CD8-positive, alpha-beta memory T cell (primary cell): ENCODE data around the gene TRNT1. TPM values are rescaled to one million over a fixed set of nuclear protein-coding genes. Genes with fewer than 3 reads are reported as not detected.

Experiments
- CTCF ChIA-PET: fragments of 350-600 bp; sonication (Branson Sonifier 250); formaldehyde crosslinking; loops from one replicate; lab custom pipeline; 2021; ENCODE audit warnings: antibody characterized with exemption; lab: Charles Lee
- POLR2A ChIA-PET: fragments of 350-600 bp; sonication (Branson Sonifier 250); formaldehyde crosslinking; loops from one replicate; lab custom pipeline; 2021; ENCODE audit warnings: antibody characterized with exemption; lab: Charles Lee
- DNase-seq, 5 donors: peaks; one replicate each; pipeline versions ENCODE4 v3.0.0 to v3.0.0-alpha.2; 2020 to 2022; ENCODE audit warnings: mixed read lengths in 1 of 5
- H3K27ac ChIP-seq: one replicate; pipeline ENCODE4 v1.7.0; 2013; ENCODE audit warnings: low read depth, mild to moderate bottlenecking, low read length, moderate library complexity
- H3K27me3 ChIP-seq: 2 replicates; pipeline ENCODE4 v1.7.0; 2013; ENCODE audit warnings: low read length, mild to moderate bottlenecking; ENCODE audit not compliant: insufficient read depth, poor library complexity, severe bottlenecking
- H3K36me3 ChIP-seq: 2 replicates; pipeline ENCODE4 v1.7.0; 2013; ENCODE audit warnings: mild to moderate bottlenecking, low read length, moderate library complexity; ENCODE audit not compliant: insufficient read depth
- H3K4me1 ChIP-seq: 2 replicates; pipeline ENCODE4 v1.7.0; 2013; ENCODE audit warnings: mild to moderate bottlenecking, low read length, moderate library complexity; ENCODE audit not compliant: insufficient read depth
- H3K4me3 ChIP-seq: 2 replicates; pipeline ENCODE4 v1.7.0; 2013; ENCODE audit warnings: mild to moderate bottlenecking, low read length
- H3K9me3 ChIP-seq: 2 replicates; pipeline ENCODE4 v1.7.0; 2013; ENCODE audit warnings: mild to moderate bottlenecking, low read length
- H3K27ac Mint-ChIP-seq, 8 donors: one replicate each; pipeline ENCODE4 v1.8.0; 2020 to 2021; ENCODE audit warnings: mixed read lengths in 8 of 8, mild to moderate bottlenecking in 6 of 8, inconsistent platforms in 3 of 8, moderate library complexity in 3 of 8
- H3K27me3 Mint-ChIP-seq, 2 donors: one replicate each; pipeline ENCODE4 v1.8.0; 2020 to 2021; ENCODE audit warnings: mixed read lengths in 2 of 2, mild to moderate bottlenecking in 1 of 2, moderate library complexity in 1 of 2
- H3K36me3 Mint-ChIP-seq, 3 donors: one replicate each; pipeline ENCODE4 v1.8.0; 2020 to 2021; ENCODE audit warnings: mixed read lengths in 3 of 3, inconsistent platforms in 1 of 3, mild to moderate bottlenecking in 1 of 3
- H3K4me1 Mint-ChIP-seq, 3 donors: one replicate each; pipeline ENCODE4 v1.8.0; 2020 to 2021; ENCODE audit warnings: mixed read lengths in 3 of 3, inconsistent platforms in 1 of 3, mild to moderate bottlenecking in 1 of 3
- H3K4me3 Mint-ChIP-seq, 7 donors: one replicate each; pipeline ENCODE4 v1.8.0; 2020 to 2021; ENCODE audit warnings: mixed read lengths in 7 of 7, mild to moderate bottlenecking in 6 of 7, moderate library complexity in 4 of 7, inconsistent platforms in 2 of 7
- H3K9me3 Mint-ChIP-seq, 5 donors: one replicate each; pipeline ENCODE4 v1.8.0; 2020 to 2022; ENCODE audit warnings: mixed read lengths in 5 of 5, mild to moderate bottlenecking in 3 of 5, moderate library complexity in 2 of 5, inconsistent platforms in 1 of 5
- polyA plus RNA-seq: library from polyadenylated mRNA; unstranded; fragments of 300-500 nt; fragmentation: Illumina TruSeq; gene quantifications from one replicate; pipeline ENCODE4 v1.2.3, GENCODE V29; 2021
- total RNA-seq, 2 experiments: library from RNA; stranded (reverse); gene quantifications; one replicate each; pipeline ENCODE4 v1.2.3, GENCODE V29; 2021

The TRNT1 gene
- total and polyA plus RNA-seq, 3 experiments from 2014 or later, result 20.4 to 60.2 (median 58.9) TPM

GRCh38 chr3:3165650-3166049 lies 38.9 kb downstream of the TRNT1 start:
- H3K27ac ChIP-seq, result no peak overlapping the region
- POLR2A ChIA-PET, result no interaction called here
- no peaks in the 10 kb centered on the region for H3K27me3 Mint-ChIP-seq
- CTCF ChIA-PET, result no interaction called here
- no peaks in the 10 kb centered on the region for H3K9me3 ChIP-seq
- peak overlapping the region in 1 of 7 donors; percentile 33 for H3K4me3 Mint-ChIP-seq
- peaks cover 27% of the 10 kb centered on the region for H3K4me1 ChIP-seq
- no peak overlapping the region for H3K4me3 ChIP-seq
- H3K36me3 Mint-ChIP-seq, result peaks cover 12 to 87% (median 30%) of the 10 kb centered on the region in 3 donors
- peaks cover 56 to 79% (median 77%) of the 10 kb centered on the region in 3 donors for H3K4me1 Mint-ChIP-seq
- no peak for DNase-seq
- H3K27ac Mint-ChIP-seq, result peak overlapping the region in 6 of 8 donors; percentile 23 to 86 (median 76)
- peaks cover 53% of the 10 kb centered on the region for H3K36me3 ChIP-seq
- no peaks in the 10 kb centered on the region for H3K27me3 ChIP-seq
- no peaks in the 10 kb centered on the region for H3K9me3 Mint-ChIP-seq

- peaks cover 28 to 83% (median 36%) of the 10 kb centered on the region in 3 donors for H3K36me3 Mint-ChIP-seq
Observed at GRCh38 chr3:3170998-3171397, 44.3 kb downstream of the TRNT1 start.

GRCh38 chr3:3172627-3173026 lies 45.9 kb downstream of the TRNT1 start:
- Histone ChIP-seq H3K4me1 (peaks cover 78% of the 10 kb centered on the region), H3K9me3 (no peaks in the 10 kb centered on the region), H3K27ac (peak overlapping the region; percentile 36), H3K4me3 (peak overlapping the region; percentile 3), H3K36me3 (peaks cover 19% of the 10 kb centered on the region), H3K27me3 (no peaks in the 10 kb centered on the region)
- peak in 1 of 5 donors; percentile 29 for DNase-seq
- H3K9me3 Mint-ChIP-seq, result no peaks in the 10 kb centered on the region
- ChIA-PET POLR2A (no interaction called here), CTCF (interaction anchor here (0.8 to 1.7 kb wide), 5 partner anchors 9 to 27 kb away, joined by 3 to 7 read pairs (median 3); no protein-coding TSS in a partner anchor)
- no peaks in the 10 kb centered on the region for H3K27me3 Mint-ChIP-seq
- peaks cover 18 to 77% (median 31%) of the 10 kb centered on the region in 3 donors for H3K36me3 Mint-ChIP-seq
- H3K27ac Mint-ChIP-seq, result peak overlapping the region; percentile 87 to 98 (median 97)
- H3K4me1 Mint-ChIP-seq, result peaks cover 59 to 85% (median 80%) of the 10 kb centered on the region in 3 donors
- peak overlapping the region; percentile 76 to 89 (median 85) for H3K4me3 Mint-ChIP-seq

More at GRCh38 chr3:3170998-3171397, 44.3 kb downstream of the TRNT1 start:
- Histone ChIP-seq H3K9me3 (no peaks in the 10 kb centered on the region), H3K36me3 (peaks cover 27% of the 10 kb centered on the region), H3K27me3 (no peaks in the 10 kb centered on the region), H3K4me3 (no peak overlapping the region), H3K27ac (no peak overlapping the region), H3K4me1 (peaks cover 61% of the 10 kb centered on the region)
- Mint-ChIP-seq H3K4me1 (peaks cover 57 to 84% (median 79%) of the 10 kb centered on the region in 3 donors), H3K4me3 (peak overlapping the region in 4 of 7 donors; percentile 11 to 73 (median 47)), H3K27me3 (no peaks in the 10 kb centered on the region), H3K27ac (peak overlapping the region; percentile 74 to 98 (median 97)), H3K9me3 (no peaks in the 10 kb centered on the region)
- DNase-seq, result peak in 2 of 5 donors; percentile 18 to 46
- CTCF ChIA-PET, result interaction anchor here (0.6 to 1.5 kb wide), 7 partner anchors 8 to 1233 kb away, joined by 3 to 5 read pairs (median 3); partner anchors contain the start of gene CRBN
- POLR2A ChIA-PET, result no interaction called here

GRCh38 chr3:3177861-3178497 lies 51.2 kb downstream of the TRNT1 start:
- DNase-seq, result no peak
- Histone ChIP-seq H3K36me3 (peaks cover 6% of the 10 kb centered on the region), H3K27ac (peak overlapping the region; percentile 88), H3K27me3 (no peaks in the 10 kb centered on the region), H3K4me3 (peak overlapping the region; percentile 68), H3K4me1 (peaks cover 56% of the 10 kb centered on the region), H3K9me3 (no peaks in the 10 kb centered on the region)
- Mint-ChIP-seq H3K4me3 (peak overlapping the region; percentile 89 to 96 (median 93)), H3K36me3 (peaks cover 12 to 48% (median 19%) of the 10 kb centered on the region in 3 donors), H3K9me3 (no peaks in the 10 kb centered on the region), H3K27ac (peak overlapping the region; percentile 86 to 98 (median 94)), H3K4me1 (peaks cover 58 to 65% (median 63%) of the 10 kb centered on the region in 3 donors), H3K27me3 (no peaks in the 10 kb centered on the region)
- ChIA-PET CTCF (interaction anchor here (0.8 to 1.5 kb wide), 2 partner anchors 14 to 23 kb away, joined by 3 to 10 read pairs; no protein-coding TSS in a partner anchor), POLR2A (no interaction called here)

- POLR2A ChIA-PET, result interaction anchor here (0.7 to 1.1 kb wide), 2 partner anchors 45 to 52 kb away, joined by 3 read pairs; partner anchors contain the start of gene TRNT1
- peaks cover 7 to 41% (median 14%) of the 10 kb centered on the region in 3 donors for H3K36me3 Mint-ChIP-seq
Observed at GRCh38 chr3:3178498-3179328, 52.0 kb downstream of the TRNT1 start.

GRCh38 chr3:3179407-3180094 lies 52.8 kb downstream of the TRNT1 start, which contains the start of gene CRBN:
Gene CRBN (minus strand): TSS chr3:3179691. CDS start chr3:3179687, 4 bp downstream.
- peaks cover 6 to 36% (median 9%) of the 10 kb centered on the region in 3 donors for H3K36me3 Mint-ChIP-seq
- H3K4me1 ChIP-seq, result peaks cover 48% of the 10 kb centered on the region

More at GRCh38 chr3:3178498-3179328, 52.0 kb downstream of the TRNT1 start:
- Histone ChIP-seq H3K4me1 (peaks cover 55% of the 10 kb centered on the region), H3K36me3 (peaks cover 6% of the 10 kb centered on the region), H3K4me3 (peak overlapping the region; percentile 68), H3K27ac (peak overlapping the region; percentile 88), H3K27me3 (no peaks in the 10 kb centered on the region), H3K9me3 (no peaks in the 10 kb centered on the region)
- Mint-ChIP-seq H3K4me1 (peaks cover 51 to 59% (median 56%) of the 10 kb centered on the region in 3 donors), H3K4me3 (peak overlapping the region; percentile 89 to 96 (median 93)), H3K9me3 (no peaks in the 10 kb centered on the region), H3K27ac (peak overlapping the region; percentile 86 to 98 (median 94)), H3K27me3 (peaks cover 0 to 2% of the 10 kb centered on the region in 2 donors)
- DNase-seq, result no peak
- CTCF ChIA-PET, result interaction anchor here (0.6 to 1.7 kb wide), 10 partner anchors 7 to 1960 kb away, joined by 3 to 10 read pairs (median 3); no protein-coding TSS in a partner anchor

GRCh38 chr3:3180456-3180855 lies 53.7 kb downstream of the TRNT1 start:
- ChIA-PET POLR2A (no interaction called here), CTCF (interaction anchor here (1.7 kb wide), 1 partner anchor 1126 kb away, joined by 3 read pairs; no protein-coding TSS in a partner anchor)
- peaks cover 39% of the 10 kb centered on the region for H3K4me1 ChIP-seq
- H3K27ac Mint-ChIP-seq, result peak overlapping the region in 5 of 8 donors; percentile 51 to 98 (median 74)
- no peak for DNase-seq
- peaks cover 3 to 27% (median 6%) of the 10 kb centered on the region in 3 donors for H3K36me3 Mint-ChIP-seq
- H3K27me3 ChIP-seq, result no peaks in the 10 kb centered on the region
- H3K4me3 ChIP-seq, result no peak overlapping the region
- peak overlapping the region in 3 of 7 donors; percentile 0 to 67 (median 11) for H3K4me3 Mint-ChIP-seq
- peaks cover 37 to 43% (median 41%) of the 10 kb centered on the region in 3 donors for H3K4me1 Mint-ChIP-seq
- no peaks in the 10 kb centered on the region for H3K9me3 ChIP-seq
- no peaks in the 10 kb centered on the region for H3K36me3 ChIP-seq
- no peaks in the 10 kb centered on the region for H3K9me3 Mint-ChIP-seq
- H3K27me3 Mint-ChIP-seq, result peaks cover 0 to 7% of the 10 kb centered on the region in 2 donors
- H3K27ac ChIP-seq, result no peak overlapping the region

More at GRCh38 chr3:3179407-3180094, 52.8 kb downstream of the TRNT1 start, which contains the start of gene CRBN:
- peaks cover 0 to 4% of the 10 kb centered on the region in 2 donors for H3K27me3 Mint-ChIP-seq
- H3K4me1 Mint-ChIP-seq, result peaks cover 46 to 52% (median 50%) of the 10 kb centered on the region in 3 donors
- Histone ChIP-seq H3K27me3 (no peaks in the 10 kb centered on the region), H3K9me3 (no peaks in the 10 kb centered on the region), H3K27ac (peak within 1 kb of the TSS; percentile 88), H3K36me3 (no peaks in the 10 kb centered on the region), H3K4me3 (peak within 1 kb of the TSS; percentile 68)
- peak; percentile 85 to 92 (median 86) for DNase-seq
- CTCF ChIA-PET, result interaction anchor here (0.6 to 1.7 kb wide), 10 partner anchors 8 to 1959 kb away, joined by 3 to 10 read pairs (median 3); no protein-coding TSS in a partner anchor
- peak within 1 kb of the TSS; percentile 86 to 98 (median 94) for H3K27ac Mint-ChIP-seq
- H3K9me3 Mint-ChIP-seq, result no peaks in the 10 kb centered on the region
- POLR2A ChIA-PET, result interaction anchor here (0.7 to 1.1 kb wide), 2 partner anchors 45 to 53 kb away, joined by 3 read pairs; partner anchors contain the start of gene TRNT1
- peak within 1 kb of the TSS; percentile 89 to 96 (median 93) for H3K4me3 Mint-ChIP-seq
